ENCODE results near the gene PABPN1.

PABPN1 gene

DNA sequence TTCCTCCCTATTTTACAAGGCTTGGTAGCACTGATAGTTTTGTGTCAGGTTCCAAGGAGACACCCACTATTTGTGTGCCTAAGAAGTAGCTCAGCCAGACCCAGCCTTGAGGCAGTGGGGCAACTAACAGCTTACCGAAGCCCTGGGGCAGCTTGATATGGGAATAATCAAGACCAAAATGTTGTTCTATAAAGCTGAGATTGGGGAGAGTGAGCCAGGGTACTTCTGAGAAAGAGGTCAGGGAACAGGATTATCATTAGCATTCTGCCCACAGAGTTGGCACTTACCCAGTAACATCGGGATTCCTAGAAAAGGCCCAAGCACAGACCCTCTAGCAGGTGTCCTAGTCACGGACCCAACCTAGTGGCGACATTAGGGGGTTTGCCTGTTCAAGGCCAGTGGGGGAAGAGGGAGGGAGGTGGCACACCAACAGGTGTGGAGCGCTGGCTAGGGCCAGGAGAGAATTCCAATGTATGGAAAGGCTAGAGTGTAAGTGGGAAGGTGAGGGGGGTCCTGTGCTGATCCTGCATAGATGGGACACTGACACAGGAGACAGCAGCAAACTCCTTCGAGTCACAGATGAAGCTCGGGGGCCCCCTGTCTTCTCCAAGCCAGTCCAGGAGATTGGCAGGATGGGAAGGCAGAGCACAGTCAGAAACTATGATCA lies 23.5 kb upstream of the PABPN1 start:
- Mint-ChIP-seq H3K27ac (peak overlapping the region; percentile 50), H3K36me3 (no peaks in the 10 kb centered on the region), H3K27me3 (no peaks in the 10 kb centered on the region), H3K4me1 (ENCODE audit: low read depth) (peaks cover 38% of the 10 kb centered on the region), H3K4me3 (no peak overlapping the region), H3K9me3 (ENCODE audit: low read depth) (no peaks in the 10 kb centered on the region)

DNA sequence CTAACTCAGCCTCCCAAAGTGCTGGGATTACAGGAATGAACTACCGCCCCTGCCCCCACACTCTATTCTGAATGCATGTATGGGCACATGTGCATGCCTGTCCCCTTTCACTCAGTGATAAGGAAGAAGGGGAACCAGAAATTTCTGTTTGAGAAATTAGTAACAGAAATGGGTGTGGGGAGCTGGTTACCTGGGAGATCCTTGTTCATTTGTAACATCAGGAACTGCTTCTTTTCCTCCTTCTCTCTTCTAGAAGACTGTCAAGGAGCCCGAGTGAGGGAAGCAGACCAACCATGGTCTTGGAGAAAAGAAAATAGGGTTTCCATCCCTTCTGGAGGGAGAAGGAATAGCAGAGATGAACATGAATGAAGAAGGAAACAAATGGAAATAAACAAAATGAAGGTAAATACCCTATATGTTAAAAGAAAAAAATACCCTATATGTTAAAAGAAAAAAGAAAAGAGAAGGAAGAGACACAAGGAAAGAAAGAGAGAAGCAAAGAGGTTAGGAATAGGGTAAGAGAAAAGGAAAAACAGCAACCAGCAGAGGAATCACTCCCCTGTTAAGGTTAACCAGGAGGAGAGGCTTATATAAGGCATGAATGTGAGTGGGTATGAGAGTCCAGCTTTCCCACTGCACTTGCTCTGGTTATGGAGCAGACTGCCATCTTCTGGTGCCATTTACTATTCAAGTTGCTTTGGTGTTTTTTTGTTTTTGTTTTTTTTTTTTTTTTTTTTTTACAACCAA lies 21.9 kb upstream of the PABPN1 start:
- peak overlapping the region; percentile 9 for H3K27ac Mint-ChIP-seq

GRCh38 chr14:23299986-23300686 lies 21.1 kb upstream of the PABPN1 start:
- Mint-ChIP-seq H3K27ac (peak overlapping the region; percentile 82), H3K27me3 (no peaks in the 10 kb centered on the region), H3K9me3 (ENCODE audit: low read depth) (no peaks in the 10 kb centered on the region), H3K36me3 (no peaks in the 10 kb centered on the region), H3K4me1 (ENCODE audit: low read depth) (peaks cover 27% of the 10 kb centered on the region), H3K4me3 (peak overlapping the region; percentile 88)

More for the DNA sequence above, 21.9 kb upstream of the PABPN1 start:
- H3K36me3 Mint-ChIP-seq, result no peaks in the 10 kb centered on the region
- peak overlapping the region; percentile 88 for H3K4me3 Mint-ChIP-seq
- H3K27me3 Mint-ChIP-seq, result no peaks in the 10 kb centered on the region
- peaks cover 34% of the 10 kb centered on the region for H3K4me1 Mint-ChIP-seq (ENCODE audit: low read depth)
- H3K9me3 Mint-ChIP-seq (ENCODE audit: low read depth), result no peaks in the 10 kb centered on the region

- no peaks in the 10 kb centered on the region for H3K27me3 Mint-ChIP-seq
- H3K4me1 Mint-ChIP-seq (ENCODE audit: low read depth), result peaks cover 23% of the 10 kb centered on the region
- H3K4me3 Mint-ChIP-seq, result peak overlapping the region; percentile 88
Observed at GRCh38 chr14:23300687-23301223, 20.5 kb upstream of the PABPN1 start.

GRCh38 chr14:23301288-23301968 lies 19.8 kb upstream of the PABPN1 start:
- peaks cover 4% of the 10 kb centered on the region for H3K27me3 Mint-ChIP-seq
- peaks cover 23% of the 10 kb centered on the region for H3K4me1 Mint-ChIP-seq (ENCODE audit: low read depth)
- H3K27ac Mint-ChIP-seq, result peak overlapping the region; percentile 94
- H3K9me3 Mint-ChIP-seq (ENCODE audit: low read depth), result no peaks in the 10 kb centered on the region
- H3K36me3 Mint-ChIP-seq, result no peaks in the 10 kb centered on the region
- H3K4me3 Mint-ChIP-seq, result peak overlapping the region; percentile 88

More at GRCh38 chr14:23300687-23301223, 20.5 kb upstream of the PABPN1 start:
- no peaks in the 10 kb centered on the region for H3K9me3 Mint-ChIP-seq (ENCODE audit: low read depth)
- peak overlapping the region; percentile 82 for H3K27ac Mint-ChIP-seq
- H3K36me3 Mint-ChIP-seq, result no peaks in the 10 kb centered on the region

- Mint-ChIP-seq H3K27me3 (peaks cover 4% of the 10 kb centered on the region), H3K9me3 (ENCODE audit: low read depth) (no peaks in the 10 kb centered on the region), H3K36me3 (no peaks in the 10 kb centered on the region), H3K4me1 (ENCODE audit: low read depth) (peaks cover 23% of the 10 kb centered on the region), H3K27ac (peak overlapping the region; percentile 89), H3K4me3 (peak overlapping the region; percentile 87)
Observed at GRCh38 chr14:23301969-23302289, 19.3 kb upstream of the PABPN1 start.

- Mint-ChIP-seq H3K27me3 (peaks cover 9% of the 10 kb centered on the region), H3K4me1 (ENCODE audit: low read depth) (peaks cover 23% of the 10 kb centered on the region), H3K27ac (peak within 1 kb of the TSS; percentile 100), H3K9me3 (ENCODE audit: low read depth) (no peaks in the 10 kb centered on the region), H3K36me3 (no peaks in the 10 kb centered on the region), H3K4me3 (peak within 1 kb of the TSS; percentile 100)
Observed at GRCh38 chr14:23302290-23303225, 18.7 kb upstream of the PABPN1 start, which contains the start of gene PPP1R3E. TSS of gene PPP1R3E (minus strand) at chr14:23302859. CDS start at chr14:23302576, 283 bp downstream.

DNA sequence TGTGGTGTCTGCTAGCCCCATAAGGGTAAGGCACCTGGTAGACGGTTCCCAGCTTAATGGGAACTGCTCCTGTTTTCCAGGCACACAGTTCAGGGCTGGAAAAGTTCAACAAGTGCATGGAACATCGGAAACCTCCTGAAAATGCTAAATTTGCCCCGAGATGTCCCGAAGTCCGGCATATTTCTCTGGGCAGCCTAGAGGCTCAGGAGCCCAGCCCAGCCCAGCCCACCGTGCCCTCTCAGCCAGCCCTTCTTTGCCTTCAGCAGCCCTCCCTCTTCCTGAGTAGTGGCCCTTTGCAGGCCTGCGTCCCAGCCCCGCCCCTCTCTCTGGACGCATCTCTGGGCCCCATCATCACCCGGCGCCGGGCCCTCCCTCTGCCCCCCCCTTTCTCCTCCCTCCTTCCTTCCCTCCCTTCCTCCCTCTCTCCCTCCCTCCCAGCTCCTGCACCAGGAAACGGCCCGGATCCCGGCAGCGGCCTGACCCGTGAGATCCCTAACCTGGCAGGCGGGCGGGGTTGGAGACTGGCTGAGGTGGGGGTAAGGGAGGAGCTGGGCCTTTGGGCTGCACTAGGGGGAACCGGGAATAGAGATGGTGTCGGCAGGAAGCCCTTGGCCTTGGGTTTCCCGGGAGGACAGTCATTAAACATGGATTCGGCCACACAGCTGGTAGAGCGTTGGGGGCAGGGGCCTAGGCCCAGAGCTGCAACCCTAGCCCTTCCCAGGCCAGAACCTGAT lies 14.7 kb upstream of the PABPN1 start, which contains the start of gene BCL2L2:
Gene BCL2L2 (plus strand): TSS at position 422 of the 734 bp plus-strand sequence. CDS start 935 bp downstream, outside the sequence.
- no peak within 1 kb of the TSS for H3K27ac Mint-ChIP-seq

DNA sequence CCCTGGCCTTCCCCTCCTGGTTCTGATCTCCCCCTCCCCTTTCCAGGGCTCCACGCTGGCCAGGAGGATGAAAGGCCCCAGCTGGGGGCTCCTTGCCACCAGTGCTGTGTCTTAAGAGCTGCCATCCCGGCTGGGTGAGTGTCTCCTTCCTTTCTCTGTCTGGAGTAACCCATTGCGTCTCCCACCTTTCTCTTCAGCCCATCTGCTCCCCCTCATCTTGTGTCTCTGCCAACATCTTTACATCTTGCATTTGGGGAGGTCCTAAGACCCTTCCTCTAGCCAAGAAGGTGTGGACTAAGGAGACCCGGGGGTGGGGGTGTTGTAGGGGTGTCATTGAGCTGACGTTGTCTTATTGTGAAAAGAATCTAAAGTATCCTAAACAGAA lies 14.1 kb upstream of the PABPN1 start:
- peaks cover 6% of the 10 kb centered on the region for H3K4me1 Mint-ChIP-seq (ENCODE audit: low read depth)
- no peak overlapping the region for H3K4me3 Mint-ChIP-seq
- no peak overlapping the region for H3K27ac Mint-ChIP-seq
- H3K27me3 Mint-ChIP-seq, result peaks cover 13% of the 10 kb centered on the region
- no peaks in the 10 kb centered on the region for H3K36me3 Mint-ChIP-seq
- H3K9me3 Mint-ChIP-seq (ENCODE audit: low read depth), result no peaks in the 10 kb centered on the region

More for the DNA sequence above, 14.7 kb upstream of the PABPN1 start, which contains the start of gene BCL2L2:
- no peaks in the 10 kb centered on the region for H3K36me3 Mint-ChIP-seq
- peaks cover 6% of the 10 kb centered on the region for H3K4me1 Mint-ChIP-seq (ENCODE audit: low read depth)
- no peak within 1 kb of the TSS for H3K4me3 Mint-ChIP-seq
- no peaks in the 10 kb centered on the region for H3K9me3 Mint-ChIP-seq (ENCODE audit: low read depth)
- peaks cover 13% of the 10 kb centered on the region for H3K27me3 Mint-ChIP-seq

GRCh38 chr14:23307687-23308644 lies 13.3 kb upstream of the PABPN1 start:
- peaks cover 2% of the 10 kb centered on the region for H3K4me1 Mint-ChIP-seq (ENCODE audit: low read depth)
- no peak overlapping the region for H3K27ac Mint-ChIP-seq
- H3K36me3 Mint-ChIP-seq, result no peaks in the 10 kb centered on the region
- peaks cover 13% of the 10 kb centered on the region for H3K27me3 Mint-ChIP-seq
- H3K9me3 Mint-ChIP-seq (ENCODE audit: low read depth), result no peaks in the 10 kb centered on the region
- H3K4me3 Mint-ChIP-seq, result no peak overlapping the region

- Mint-ChIP-seq H3K4me3 (no peak overlapping the region), H3K4me1 (ENCODE audit: low read depth) (no peaks in the 10 kb centered on the region), H3K27ac (no peak overlapping the region)
Observed at GRCh38 chr14:23308721-23309445, 12.4 kb upstream of the PABPN1 start.

GRCh38 chr14:23310546-23310945 lies 10.7 kb upstream of the PABPN1 start:
- Mint-ChIP-seq H3K4me1 (ENCODE audit: low read depth) (no peaks in the 10 kb centered on the region), H3K27ac (no peak overlapping the region), H3K36me3 (no peaks in the 10 kb centered on the region), H3K27me3 (peaks cover 13% of the 10 kb centered on the region), H3K4me3 (no peak overlapping the region), H3K9me3 (ENCODE audit: low read depth) (no peaks in the 10 kb centered on the region)

More at GRCh38 chr14:23308721-23309445, 12.4 kb upstream of the PABPN1 start:
- Mint-ChIP-seq H3K9me3 (ENCODE audit: low read depth) (no peaks in the 10 kb centered on the region), H3K36me3 (no peaks in the 10 kb centered on the region), H3K27me3 (peaks cover 13% of the 10 kb centered on the region)

Measured in activated naive CD8-positive, alpha-beta T cell (primary cell).